Subcutaneous adipose tissue (tissue), 4 donors: ENCODE results near the gene FBXO9. TPM values are rescaled to one million over a fixed set of nuclear protein-coding genes. Genes with fewer than 3 reads are reported as not detected.

Experiments used
- CTCF ChIP-seq: fragments of 450-650 bp; IDR thresholded peaks from one replicate; pipeline ENCODE4 v1.5.1; 2016; ENCODE audit warnings: low read depth, mild to moderate bottlenecking, control low read depth, antibody characterized with exemption, moderate library complexity
- total RNA-seq, 4 donors: library from RNA; depleted of rRNA; stranded (reverse); fragments of >200 nt; gene quantifications; one replicate each; pipeline ENCODE4 v1.1.0, GENCODE V29; 2016

FBXO9 gene
- total RNA-seq, 4 donors from 2014 or later, result 59.0 to 74.6 (median 69.7) TPM

DNA sequence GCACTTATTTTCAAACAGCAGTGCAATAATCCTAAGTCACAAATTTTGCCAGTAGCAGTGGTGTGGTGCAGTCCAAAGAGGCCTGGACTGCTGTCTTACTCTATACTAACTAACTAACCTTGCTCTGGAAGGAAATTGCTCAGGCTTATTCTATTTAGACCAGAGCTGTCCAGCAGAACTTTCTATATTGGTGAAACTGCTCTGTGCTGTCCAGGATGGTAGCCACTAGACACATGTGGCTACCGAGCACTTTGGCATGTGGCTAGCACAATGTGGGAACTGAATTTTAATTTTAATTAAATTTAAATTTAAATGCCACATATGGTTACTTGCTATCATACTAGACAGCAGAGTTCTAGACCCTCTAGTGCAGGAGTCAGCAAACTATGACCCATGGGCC is 27.1 kb upstream of the FBXO9 start:
- TF ChIP-seq CTCF, result no peak

- TF ChIP-seq CTCF, result no peak
Observed at GRCh38 chr6:53038596-53038995, 26.6 kb upstream of the FBXO9 start.

DNA sequence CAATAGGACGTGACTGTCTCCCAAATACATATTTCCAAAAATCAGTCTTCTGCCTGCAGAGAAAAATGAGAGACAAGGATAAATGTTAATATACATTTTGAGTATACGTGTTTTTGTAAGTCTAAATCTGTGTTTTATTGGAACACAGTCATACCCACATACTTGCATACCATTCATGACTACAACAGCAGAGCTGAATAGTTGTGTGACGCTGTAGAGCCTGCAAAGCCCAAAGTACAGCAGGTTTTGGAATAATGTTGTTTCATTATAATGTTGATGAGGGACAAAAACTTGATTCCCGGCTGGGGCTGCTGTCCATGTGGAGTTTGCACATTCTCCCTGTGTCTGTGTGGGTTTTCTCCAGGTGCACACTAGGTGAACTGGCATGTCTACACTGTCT is 23.8 kb upstream of the FBXO9 start:
- no peak for TF ChIP-seq CTCF

- TF ChIP-seq CTCF, result no peak
Observed at GRCh38 chr6:53042112-53042511, 23.1 kb upstream of the FBXO9 start.

DNA sequence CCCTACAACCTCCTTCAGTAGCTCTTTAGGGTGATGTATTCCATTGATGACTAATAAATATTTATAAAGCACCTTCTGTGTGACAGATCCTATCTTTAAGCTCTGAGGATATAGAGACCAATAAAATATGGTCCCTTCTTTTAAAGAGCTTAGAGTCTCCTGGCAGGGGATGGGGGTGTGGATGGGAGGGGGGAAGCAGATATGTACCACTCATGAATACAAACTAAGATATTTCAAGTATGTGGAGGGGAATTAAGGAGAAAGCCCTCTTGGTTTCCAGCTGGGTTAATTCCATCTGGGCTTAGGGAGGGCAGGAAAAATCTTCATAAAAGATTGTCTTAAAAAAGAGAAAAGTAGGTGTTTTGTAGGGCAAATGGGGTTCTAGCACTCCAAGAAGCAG is 21.6 kb upstream of the FBXO9 start:
- TF ChIP-seq CTCF, result no peak

- no peak for TF ChIP-seq CTCF
Observed at GRCh38 chr6:53044071-53044470, 21.1 kb upstream of the FBXO9 start.

GRCh38 chr6:53044572-53044971 is 20.6 kb upstream of the FBXO9 start:
- TF ChIP-seq CTCF, result no peak
